GM12878 (cell line): Measurements from ENCODE around the gene RERE. TPM values are rescaled to one million over a fixed set of nuclear protein-coding genes. Genes with fewer than 3 reads are reported as not detected.

Source experiments
- BCL11A ChIP-seq: IDR thresholded peaks from 2 replicates; pipeline ENCODE4 v1.6.1; 2011; ENCODE audit warnings: low read depth, low read length
- CBFB ChIP-seq: IDR thresholded peaks from 2 replicates; pipeline ENCODE4 v1.6.1; 2016; ENCODE audit warnings: antibody characterized with exemption, low read depth
- CBX5 ChIP-seq: sonication (generic); IDR thresholded peaks from 2 replicates; pipeline ENCODE4 v1.6.1; 2016; ENCODE audit warnings: low read depth, moderate library complexity, mild to moderate bottlenecking, inconsistent platforms
- CREB1 ChIP-seq: IDR thresholded peaks from 2 replicates; pipeline ENCODE4 v1.6.1; 2012; ENCODE audit warnings: low read depth, mild to moderate bottlenecking, inconsistent platforms
- DPF2 ChIP-seq: fragments of 450-650 bp; IDR thresholded peaks from 2 replicates; pipeline ENCODE4 v1.6.1; 2017; ENCODE audit warnings: mild to moderate bottlenecking
- EED ChIP-seq: sonication (generic); IDR thresholded peaks from 2 replicates; pipeline ENCODE4 v1.6.1; 2016; ENCODE audit warnings: antibody characterized with exemption, low read depth
- EP300 ChIP-seq, 2 experiments: fragments of 150-350 bp in 1 of 2; IDR thresholded peaks; 2 replicates each; pipeline ENCODE4 v1.6.1; 2011 to 2012; ENCODE audit warnings: low read depth in 2 of 2, low read length in 2 of 2, borderline replicate concordance in 1 of 2, improper control_type of control experiment in 1 of 2, inconsistent platforms in 1 of 2; ENCODE audit not compliant: control insufficient read depth in 1 of 2
- HDGF ChIP-seq: fragments of 450-650 bp; IDR thresholded peaks from 2 replicates; pipeline ENCODE4 v1.6.1; 2016; ENCODE audit warnings: antibody characterized with exemption
- IKZF2 ChIP-seq, 2 experiments: fragments of 450-650 bp; IDR thresholded peaks; 2 replicates each; pipeline ENCODE4 v1.6.1; 2017; ENCODE audit warnings: mild to moderate bottlenecking in 2 of 2, moderate library complexity in 2 of 2
- IRF4 ChIP-seq: IDR thresholded peaks from 2 replicates; pipeline ENCODE4 v1.6.1; 2011; ENCODE audit warnings: low read depth, low read length
- KLF5 ChIP-seq: fragments of 450-650 bp; IDR thresholded peaks from 2 replicates; pipeline ENCODE4 v1.6.1; 2014; ENCODE audit warnings: mild to moderate bottlenecking; ENCODE audit not compliant: partially characterized antibody
- MTA2 ChIP-seq: fragments of 450-650 bp; IDR thresholded peaks from 2 replicates; pipeline ENCODE4 v1.6.1; 2016; ENCODE audit warnings: low read depth, mild to moderate bottlenecking, moderate library complexity
- NR2F1 ChIP-seq: fragments of 450-650 bp; conservative IDR thresholded peaks from 2 replicates; pipeline ENCODE4 v1.6.1; 2017; ENCODE audit warnings: mild to moderate bottlenecking
- POLR2A ChIP-seq: IDR thresholded peaks from 2 replicates; pipeline ENCODE4 v1.6.1; 2011; ENCODE audit warnings: low read depth, mild to moderate bottlenecking, low read length
- POLR2AphosphoS2 ChIP-seq: IDR thresholded peaks from 2 replicates; pipeline ENCODE4 v1.6.1; 2011; ENCODE audit warnings: low read depth, mild to moderate bottlenecking, low read length, improper control_type of control experiment, moderate library complexity
- RB1 ChIP-seq: fragments of 450-650 bp; formaldehyde crosslinking; IDR thresholded peaks from 2 replicates; pipeline ENCODE4 v1.6.1; 2017; ENCODE audit warnings: mild to moderate bottlenecking, borderline replicate concordance
- RUNX3 ChIP-seq: IDR thresholded peaks from 2 replicates; pipeline ENCODE4 v1.6.1; 2012; ENCODE audit warnings: low read length, inconsistent platforms
- SIN3A ChIP-seq: IDR thresholded peaks from 2 replicates; pipeline ENCODE4 v1.6.1; 2012; ENCODE audit warnings: low read depth, low read length, improper control_type of control experiment
- SP1 ChIP-seq: IDR thresholded peaks from one replicate; pipeline ENCODE4 v1.6.1; 2011; ENCODE audit warnings: low read depth, low read length
- STAT3 ChIP-seq: IDR thresholded peaks from 2 replicates; pipeline ENCODE4 v1.6.1; 2011; ENCODE audit warnings: low read depth, low read length, improper control_type of control experiment
- TCF3 ChIP-seq: IDR thresholded peaks from 2 replicates; pipeline ENCODE4 v1.6.1; 2012; ENCODE audit warnings: low read depth, mild to moderate bottlenecking, low read length, borderline replicate concordance; ENCODE audit not compliant: insufficient read depth
- ZNF384 ChIP-seq: IDR thresholded peaks from 2 replicates; pipeline ENCODE4 v1.6.1; 2012; ENCODE audit warnings: low read depth, mild to moderate bottlenecking, low read length, improper control_type of control experiment, borderline replicate concordance
- polyA plus RNA-seq, 11 experiments: library from polyadenylated mRNA; depleted of rRNA in 4 of 11; unstranded in 6 of 11; stranded (reverse) in 5 of 11; fragments of >200 nt; fragmentation: Nextera tagmentation in 4 of 11; fragmentation: Illumina TruSeq in 1 of 11; extraction: Ambion mirVana in 4 of 11; extraction: Trizol in 1 of 11; gene quantifications; 1 replicate in 1 of 11; 2 replicates in 10 of 11; pipeline versions ENCODE4 v1.2.1 to v1.2.3, GENCODE V29; 2011 to 2016; ENCODE audit warnings: inconsistent platforms in 2 of 11, missing spikeins in 2 of 11, low read depth in 1 of 11
- total RNA-seq, 4 experiments: library from RNA; depleted of rRNA in 3 of 4; stranded (reverse); fragments of >200 nt in 3 of 4; fragmentation: Illumina TruSeq in 1 of 4; extraction: Trizol in 1 of 4; gene quantifications; 2 replicates each; pipeline versions ENCODE4 v1.2.1 to v1.2.3, GENCODE V29; 2013 to 2021
- TF ChIP-seq, protein P1 (sequence below): IDR thresholded peaks from 2 replicates; pipeline ENCODE4 v1.6.1; 2011; ENCODE audit warnings: borderline replicate concordance, low read depth, mild to moderate bottlenecking, moderate library complexity, low read length; ENCODE audit not compliant: insufficient read depth, poor library complexity, severe bottlenecking
- TF ChIP-seq, protein P2 (sequence below): IDR thresholded peaks from 2 replicates; pipeline ENCODE4 v1.6.1; 2011; ENCODE audit warnings: mild to moderate bottlenecking, low read depth, low read length, moderate library complexity; ENCODE audit not compliant: insufficient replicate concordance

Gene RERE
- total and polyA plus RNA-seq, 10 of the 15 experiments (the other 5 are each of a cell fraction or from before 2014, with no cell fraction given), result 5.2 to 60.5 (median 20.2) TPM

DNA sequence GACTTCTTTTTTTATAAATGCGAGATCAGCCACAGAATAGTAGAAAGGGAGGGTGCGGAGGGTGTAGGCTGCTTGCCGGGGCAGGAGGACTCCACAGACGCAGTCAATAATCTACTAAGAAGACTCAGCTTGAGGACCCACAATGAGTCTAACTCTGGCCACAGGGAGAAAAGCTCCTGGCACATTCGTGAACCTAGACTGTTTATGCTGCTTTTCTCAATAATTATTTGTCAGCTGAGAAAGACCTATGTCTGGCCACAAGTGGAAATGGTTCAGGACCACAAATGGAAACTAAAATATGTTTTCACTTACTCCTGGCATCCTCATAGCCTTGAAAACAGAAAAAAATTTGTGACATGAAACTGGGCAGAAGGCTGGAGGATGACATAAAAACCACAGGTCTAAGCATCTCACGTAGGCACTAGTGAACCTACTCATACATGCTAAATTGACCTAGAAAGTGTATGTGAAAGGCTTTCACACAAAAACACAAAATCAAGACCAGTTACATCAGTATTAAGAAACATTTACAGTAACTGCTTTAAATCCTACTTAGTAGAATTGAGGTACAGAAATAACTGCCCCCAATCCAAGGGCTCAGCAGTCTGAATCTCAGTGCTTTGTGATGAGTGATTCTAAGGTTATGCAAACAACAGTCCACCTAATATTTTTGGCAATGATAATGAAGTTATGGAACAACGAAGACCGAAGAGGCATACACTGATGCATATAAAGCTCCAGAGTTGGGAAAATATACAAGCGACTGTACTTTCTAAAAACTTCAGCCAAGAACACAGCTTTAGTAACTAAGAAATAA, 340.1 kb downstream of the RERE start (continued):
- TF ChIP-seq MTA2, result peak; percentile 86
- no peak for TF ChIP-seq KLF5
- TF ChIP-seq CREB1, result 0 out of 2 replicates have a peak, but pooled peaks have one; percentile 63
- no peak for TF ChIP-seq POLR2AphosphoS2
- no peak for TF ChIP-seq SIN3A
- TF ChIP-seq BCL11A, result no peak
- no peak for TF ChIP-seq HDGF
- peak; percentile 91 for TF ChIP-seq RUNX3
- TF ChIP-seq POLR2A, result no peak
- no peak for TF ChIP-seq CBX5
- no peak for TF ChIP-seq TCF3
- TF ChIP-seq EED, result peak; percentile 59
- TF ChIP-seq STAT3, result peak; percentile 65; the same call in 1 of the 2 replicates
- TF ChIP-seq CBFB, result peak; percentile 36; the same call in 1 of the 2 replicates
- TF ChIP-seq, protein P1, sequence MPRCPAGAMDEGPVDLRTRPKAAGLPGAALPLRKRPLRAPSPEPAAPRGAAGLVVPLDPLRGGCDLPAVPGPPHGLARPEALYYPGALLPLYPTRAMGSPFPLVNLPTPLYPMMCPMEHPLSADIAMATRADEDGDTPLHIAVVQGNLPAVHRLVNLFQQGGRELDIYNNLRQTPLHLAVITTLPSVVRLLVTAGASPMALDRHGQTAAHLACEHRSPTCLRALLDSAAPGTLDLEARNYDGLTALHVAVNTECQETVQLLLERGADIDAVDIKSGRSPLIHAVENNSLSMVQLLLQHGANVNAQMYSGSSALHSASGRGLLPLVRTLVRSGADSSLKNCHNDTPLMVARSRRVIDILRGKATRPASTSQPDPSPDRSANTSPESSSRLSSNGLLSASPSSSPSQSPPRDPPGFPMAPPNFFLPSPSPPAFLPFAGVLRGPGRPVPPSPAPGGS, result peak; percentile 42
- peak; percentile 87 to 88 for TF ChIP-seq IKZF2 (IDR thresholded peaks at IDR 0.05)
- peak; percentile 77 for TF ChIP-seq ZNF384
- TF ChIP-seq IRF4, result 0 out of 2 replicates have a peak, but pooled peaks have one; percentile 7
- no peak for TF ChIP-seq SP1
- TF ChIP-seq, protein P2, sequence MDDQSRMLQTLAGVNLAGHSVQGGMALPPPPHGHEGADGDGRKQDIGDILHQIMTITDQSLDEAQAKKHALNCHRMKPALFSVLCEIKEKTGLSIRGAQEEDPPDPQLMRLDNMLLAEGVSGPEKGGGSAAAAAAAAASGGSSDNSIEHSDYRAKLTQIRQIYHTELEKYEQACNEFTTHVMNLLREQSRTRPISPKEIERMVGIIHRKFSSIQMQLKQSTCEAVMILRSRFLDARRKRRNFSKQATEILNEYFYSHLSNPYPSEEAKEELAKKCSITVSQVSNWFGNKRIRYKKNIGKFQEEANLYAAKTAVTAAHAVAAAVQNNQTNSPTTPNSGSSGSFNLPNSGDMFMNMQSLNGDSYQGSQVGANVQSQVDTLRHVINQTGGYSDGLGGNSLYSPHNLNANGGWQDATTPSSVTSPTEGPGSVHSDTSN, result no peak
- TF ChIP-seq DPF2, result peak; percentile 69
- peak; percentile 33 to 75; a peak in 1 of 4 replicates for TF ChIP-seq EP300 (IDR thresholded peaks at IDR 0.05; ENCODE audit: borderline replicate concordance in 1 of 2, control insufficient read depth in 1 of 2, low read depth in 2 of 2, low read length in 2 of 2)
- peak; percentile 51 for TF ChIP-seq NR2F1
- no peak for TF ChIP-seq RB1
